Upper lobe of left lung (tissue), 6 donors: ENCODE measurements around the gene PEMT. TPM values are rescaled to one million over a fixed set of nuclear protein-coding genes. Genes with fewer than 3 reads are reported as not detected.

Experiments used
- ATAC-seq, 2 donors: fragments of 200-7000 bp; cut with Tn5 transposase; one replicate each; pipeline ENCODE4 v1.9.1; 2022; ENCODE audit warnings: mild to moderate bottlenecking in 2 of 2, moderate library complexity in 2 of 2; ENCODE audit not compliant: low FRiP score in 2 of 2
- DNase-seq, 2 donors: peaks; one replicate each; pipeline ENCODE4 v3.0.0-alpha.2; 2019 to 2020
- H3K27ac ChIP-seq, 4 donors: fragments of 200-600 bp; sonication (generic); one replicate each; pipeline ENCODE4 v1.5.1; 2016 to 2019
- H3K27me3 ChIP-seq, 4 donors: fragments of 200-600 bp; sonication (generic); one replicate each; pipeline ENCODE4 v1.5.1; 2017 to 2019
- H3K36me3 ChIP-seq, 4 donors: fragments of 200-600 bp; sonication (generic); one replicate each; pipeline ENCODE4 v1.5.1; 2016 to 2019
- H3K4me1 ChIP-seq, 4 donors: fragments of 200-600 bp; sonication (generic); one replicate each; pipeline ENCODE4 v1.5.1; 2018 to 2019
- H3K4me3 ChIP-seq, 4 donors: fragments of 200-600 bp; sonication (generic); one replicate each; pipeline ENCODE4 v1.5.1; 2017 to 2019; ENCODE audit warnings: mild to moderate bottlenecking in 2 of 4, moderate library complexity in 1 of 4
- H3K9me3 ChIP-seq, 4 donors: fragments of 200-600 bp; sonication (generic); one replicate each; pipeline ENCODE4 v1.5.1; 2018 to 2019
- EP300 ChIP-seq, 4 donors: sonication (generic); formaldehyde crosslinking; IDR thresholded peaks; one replicate each; pipeline ENCODE4 v1.5.1; 2017; ENCODE audit warnings: antibody characterized with exemption in 4 of 4, control low read depth in 2 of 4
- POLR2A ChIP-seq, 4 donors: fragments of 450-650 bp; IDR thresholded peaks; one replicate each; pipeline ENCODE4 v1.5.1; 2016 to 2017; ENCODE audit warnings: antibody characterized with exemption in 4 of 4, mild to moderate bottlenecking in 2 of 4
- POLR2AphosphoS5 ChIP-seq, 2 donors: sonication (generic); formaldehyde crosslinking; IDR thresholded peaks; one replicate each; pipeline ENCODE4 v1.5.1; 2017; ENCODE audit warnings: antibody characterized with exemption in 2 of 2
- WGBS, 2 donors: methylation state at CpG; one replicate each; pipeline ENCODE4 v1.1.5; 2017 to 2018; 5-methylcytosine and 5-hydroxymethylcytosine counted together
- total RNA-seq, 6 donors: library from RNA; depleted of rRNA in 4 of 6; stranded (reverse); fragments of >200 nt in 4 of 6; gene quantifications; one replicate each; pipeline versions ENCODE4 v1.1.0 to v1.2.1, GENCODE V29; 2016 to 2021
- TF ChIP-seq, protein P1 (sequence below), 6 experiments: fragments of 450-650 bp in 4 of 6; fragments of 200-600 bp in 2 of 6; sonication (generic) in 2 of 6; IDR thresholded peaks; one replicate each; pipeline ENCODE4 v1.5.1; 2016 to 2019; ENCODE audit warnings: antibody characterized with exemption in 6 of 6
- donor health status: DM: no; HTN: no; CAD: no; lungs with moderate emphysema.
- donor health status: DM: no; HTN: yes; CAD: no; lungs with severe emphysema.

PEMT gene
- total RNA-seq, 6 donors from 2014 or later = 16.6 to 44.9 (median 32.2) TPM

DNA sequence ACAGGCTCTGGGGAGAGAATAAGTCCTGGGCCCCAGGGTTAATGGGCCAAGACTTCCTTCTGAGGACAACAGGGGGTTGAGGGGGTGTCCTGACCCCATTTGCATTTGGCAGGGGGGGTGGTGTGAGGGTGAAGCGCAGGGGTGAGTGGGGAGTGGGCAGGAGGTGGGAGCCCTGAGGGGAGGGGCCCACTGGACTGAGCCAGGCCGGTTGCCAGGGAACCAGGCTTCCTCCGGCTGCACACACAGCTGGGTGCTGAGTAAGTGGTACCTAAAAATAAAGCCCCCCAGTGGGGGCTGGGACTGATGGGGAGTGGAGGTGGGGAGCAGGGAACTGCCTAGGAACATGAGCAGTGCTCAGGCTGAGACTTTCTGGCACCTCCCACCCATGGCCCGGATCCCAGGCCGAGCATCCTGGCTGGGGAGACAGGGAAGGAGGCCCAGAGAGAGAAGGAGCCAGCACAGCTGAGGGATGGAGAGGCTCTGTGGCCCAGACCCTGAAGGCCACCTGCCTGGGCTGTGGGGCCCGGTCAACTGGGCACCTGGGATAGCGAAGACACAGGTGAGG, 87.9 kb downstream of the PEMT start:
- peaks cover 4 to 10% (median 7%) of the 10 kb centered on the region in 4 donors for H3K4me1 ChIP-seq
- TF ChIP-seq, protein P1, sequence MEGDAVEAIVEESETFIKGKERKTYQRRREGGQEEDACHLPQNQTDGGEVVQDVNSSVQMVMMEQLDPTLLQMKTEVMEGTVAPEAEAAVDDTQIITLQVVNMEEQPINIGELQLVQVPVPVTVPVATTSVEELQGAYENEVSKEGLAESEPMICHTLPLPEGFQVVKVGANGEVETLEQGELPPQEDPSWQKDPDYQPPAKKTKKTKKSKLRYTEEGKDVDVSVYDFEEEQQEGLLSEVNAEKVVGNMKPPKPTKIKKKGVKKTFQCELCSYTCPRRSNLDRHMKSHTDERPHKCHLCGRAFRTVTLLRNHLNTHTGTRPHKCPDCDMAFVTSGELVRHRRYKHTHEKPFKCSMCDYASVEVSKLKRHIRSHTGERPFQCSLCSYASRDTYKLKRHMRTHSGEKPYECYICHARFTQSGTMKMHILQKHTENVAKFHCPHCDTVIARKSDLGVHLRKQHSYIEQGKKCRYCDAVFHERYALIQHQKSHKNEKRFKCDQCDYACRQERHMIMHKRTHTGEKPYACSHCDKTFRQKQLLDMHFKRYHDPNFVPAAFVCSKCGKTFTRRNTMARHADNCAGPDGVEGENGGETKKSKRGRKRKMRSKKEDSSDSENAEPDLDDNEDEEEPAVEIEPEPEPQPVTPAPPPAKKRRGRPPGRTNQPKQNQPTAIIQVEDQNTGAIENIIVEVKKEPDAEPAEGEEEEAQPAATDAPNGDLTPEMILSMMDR (IDR thresholded peaks at IDR 0.05) = no peak
- no peak for TF ChIP-seq POLR2AphosphoS5 (IDR thresholded peaks at IDR 0.05)
- no peak for TF ChIP-seq EP300 (IDR thresholded peaks at IDR 0.05)
- TF ChIP-seq POLR2A (IDR thresholded peaks at IDR 0.05) = no peak
- ATAC-seq (no peak), DNase-seq (no peak)
- H3K9me3 ChIP-seq = no peaks in the 10 kb centered on the region
- H3K27ac ChIP-seq = no peak overlapping the region
- H3K36me3 ChIP-seq = no peaks in the 10 kb centered on the region
- 74 to 76% methylated on average over 4 to 6 of the region's 7 CpGs for WGBS, 2 donors
- no peaks in the 10 kb centered on the region for H3K27me3 ChIP-seq
- H3K4me3 ChIP-seq = no peak overlapping the region

DNA sequence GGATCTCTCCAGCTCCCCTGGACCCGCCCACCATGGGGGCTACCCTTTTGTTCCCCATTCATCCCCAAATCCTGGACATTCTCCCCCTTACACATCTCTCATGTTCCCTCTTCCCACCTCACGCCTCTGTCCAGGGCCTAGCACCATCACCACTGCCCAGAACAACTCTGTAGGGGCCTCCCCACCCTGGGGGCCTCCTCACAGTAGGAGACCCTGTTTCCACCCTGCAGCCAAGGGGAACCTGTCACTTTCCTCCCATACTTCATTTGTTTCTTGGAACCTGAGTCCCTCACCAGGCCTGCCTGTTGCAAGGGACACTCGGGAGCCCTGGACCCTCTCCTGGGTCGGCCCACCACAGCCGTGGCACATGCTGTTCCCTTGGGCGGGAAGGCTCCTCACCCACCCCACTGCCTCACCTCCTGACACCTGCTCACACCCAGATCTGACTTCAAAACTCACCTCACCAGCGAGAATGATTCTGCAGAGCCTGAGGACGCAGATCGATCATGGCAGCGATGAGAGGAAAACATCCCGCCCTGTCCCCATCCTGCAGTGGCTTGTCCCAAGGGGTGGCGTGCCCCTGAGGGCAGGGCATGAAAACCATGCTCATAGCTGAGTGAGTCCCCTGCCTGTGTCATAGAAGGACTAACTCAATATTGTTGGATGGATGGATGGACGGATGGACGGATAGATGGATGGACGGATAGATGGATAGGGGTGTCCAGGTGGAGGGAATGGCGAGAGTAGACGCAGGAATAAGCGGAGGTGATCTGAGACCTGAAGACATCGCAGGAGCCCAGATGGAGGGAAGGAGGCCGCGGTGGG, 88.6 kb downstream of the PEMT start:
- Histone ChIP-seq H3K4me1 (peaks cover 4 to 10% (median 7%) of the 10 kb centered on the region in 4 donors), H3K27me3 (no peaks in the 10 kb centered on the region), H3K4me3 (no peak overlapping the region), H3K36me3 (no peaks in the 10 kb centered on the region), H3K9me3 (no peaks in the 10 kb centered on the region), H3K27ac (no peak overlapping the region)
- DNase-seq (no peak), ATAC-seq (no peak)
- 93 to 94% methylated on average over 17 to 21 of the region's 21 CpGs for WGBS, 2 donors
- no peak for TF ChIP-seq POLR2AphosphoS5 (IDR thresholded peaks at IDR 0.05)
- TF ChIP-seq, protein P1 (IDR thresholded peaks at IDR 0.05) = no peak
- TF ChIP-seq EP300 (IDR thresholded peaks at IDR 0.05) = no peak
- no peak for TF ChIP-seq POLR2A (IDR thresholded peaks at IDR 0.05)

DNA sequence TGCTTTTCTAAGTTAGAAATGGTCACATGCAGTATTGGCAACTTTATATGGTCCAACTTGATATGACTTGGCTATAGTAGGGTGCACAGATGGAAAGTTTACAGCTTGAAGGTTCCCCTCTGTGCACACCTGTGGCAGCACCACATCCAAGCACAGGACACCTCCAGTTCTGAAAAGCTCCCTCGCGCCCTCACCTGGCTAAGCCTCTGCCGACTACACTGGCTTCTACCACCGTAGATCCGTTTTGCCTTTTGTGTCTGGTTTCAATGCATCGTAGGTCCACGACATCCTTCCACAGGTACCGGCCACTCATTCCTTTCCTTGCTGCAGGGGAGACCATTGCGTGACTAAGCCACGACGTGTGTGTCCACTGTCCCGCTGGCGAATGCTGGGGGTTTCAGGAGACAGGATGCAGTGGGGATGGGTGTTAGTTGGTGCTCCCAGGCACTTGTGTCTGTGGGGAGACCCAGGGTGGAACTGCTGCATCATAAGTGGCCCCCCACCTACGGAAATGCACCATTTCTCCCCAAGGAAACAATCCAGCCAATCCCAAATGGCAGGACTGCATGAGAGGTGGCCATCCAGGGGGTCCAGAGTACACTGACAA, 90.4 kb downstream of the PEMT start:
- no peak overlapping the region for H3K27ac ChIP-seq
- no peaks in the 10 kb centered on the region for H3K36me3 ChIP-seq
- 60 to 70% methylated on average over 14 of the region's 14 CpGs for WGBS, 2 donors
- H3K9me3 ChIP-seq = no peaks in the 10 kb centered on the region
- H3K27me3 ChIP-seq = no peaks in the 10 kb centered on the region
- DNase-seq (no peak), ATAC-seq (no peak)
- TF ChIP-seq, protein P1 (IDR thresholded peaks at IDR 0.05) = peak in 1 of 6 experiments; percentile 12
- no peak for TF ChIP-seq EP300 (IDR thresholded peaks at IDR 0.05)
- no peak overlapping the region for H3K4me3 ChIP-seq
- H3K4me1 ChIP-seq = peaks cover under 1 to 9% (median 4%) of the 10 kb centered on the region in 4 donors

DNA sequence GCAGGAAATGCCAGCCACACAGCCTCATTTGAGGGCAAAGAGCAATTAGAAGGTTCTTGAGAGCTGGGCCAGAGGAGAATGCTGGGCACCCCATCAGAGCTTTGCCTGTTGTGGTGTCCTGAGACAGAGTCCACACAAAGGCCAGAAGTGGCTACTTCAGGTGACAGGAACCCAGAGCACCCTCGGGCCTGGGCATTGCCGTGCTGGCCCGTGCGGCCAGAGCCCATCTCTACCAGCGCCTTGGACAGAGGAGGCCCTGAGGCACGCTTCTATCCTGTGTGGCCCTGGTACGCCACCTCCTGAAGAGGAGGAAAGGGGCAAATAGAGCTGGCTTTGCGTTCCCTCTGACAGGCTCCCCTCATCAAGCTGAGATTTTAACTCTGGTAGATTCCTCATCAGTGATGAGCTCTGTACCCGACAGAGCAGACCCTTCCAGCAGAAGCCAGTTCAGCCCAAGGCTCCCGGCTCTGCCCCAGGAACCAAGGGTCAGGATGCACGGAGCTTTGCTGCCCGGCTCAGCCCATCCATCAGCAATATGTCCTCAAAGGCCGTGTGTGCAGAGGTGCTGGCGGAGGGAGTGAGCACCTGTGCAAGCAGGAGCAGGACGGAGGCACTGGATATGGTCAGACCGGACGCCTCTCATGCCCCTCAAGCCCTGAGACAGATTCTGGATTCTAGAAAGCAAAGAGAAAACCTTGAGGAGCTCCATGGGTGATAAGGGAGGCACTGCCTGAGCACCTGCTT, 91.9 kb downstream of the PEMT start:
- Histone ChIP-seq H3K27ac (no peak overlapping the region), H3K27me3 (no peaks in the 10 kb centered on the region), H3K9me3 (no peaks in the 10 kb centered on the region), H3K4me3 (no peak overlapping the region), H3K4me1 (peaks cover 3 to 24% (median 16%) of the 10 kb centered on the region in 4 donors), H3K36me3 (no peaks in the 10 kb centered on the region)
- ATAC-seq = no peak
- TF ChIP-seq POLR2A (IDR thresholded peaks at IDR 0.05) (no peak), POLR2AphosphoS5 (IDR thresholded peaks at IDR 0.05) (no peak), EP300 (IDR thresholded peaks at IDR 0.05) (no peak)
- TF ChIP-seq, protein P1 (IDR thresholded peaks at IDR 0.05) = no peak
- 91 to 97% methylated on average over 6 to 17 of the region's 17 CpGs for WGBS, 2 donors
- DNase-seq = no peak
